GM19468 (cell line): ENCODE measurements around the gene FAM8A1.

Experiments used
- ATAC-seq: cut with Tn5 transposase; IDR thresholded peaks from one replicate; pipeline ENCODE4 v1.9.1; 2021; ENCODE audit warnings: mild to moderate bottlenecking, moderate library complexity, moderate number of reproducible peaks; ENCODE audit not compliant: unreplicated experiment; ENCODE audit errors: extremely low read depth

Gene FAM8A1

DNA sequence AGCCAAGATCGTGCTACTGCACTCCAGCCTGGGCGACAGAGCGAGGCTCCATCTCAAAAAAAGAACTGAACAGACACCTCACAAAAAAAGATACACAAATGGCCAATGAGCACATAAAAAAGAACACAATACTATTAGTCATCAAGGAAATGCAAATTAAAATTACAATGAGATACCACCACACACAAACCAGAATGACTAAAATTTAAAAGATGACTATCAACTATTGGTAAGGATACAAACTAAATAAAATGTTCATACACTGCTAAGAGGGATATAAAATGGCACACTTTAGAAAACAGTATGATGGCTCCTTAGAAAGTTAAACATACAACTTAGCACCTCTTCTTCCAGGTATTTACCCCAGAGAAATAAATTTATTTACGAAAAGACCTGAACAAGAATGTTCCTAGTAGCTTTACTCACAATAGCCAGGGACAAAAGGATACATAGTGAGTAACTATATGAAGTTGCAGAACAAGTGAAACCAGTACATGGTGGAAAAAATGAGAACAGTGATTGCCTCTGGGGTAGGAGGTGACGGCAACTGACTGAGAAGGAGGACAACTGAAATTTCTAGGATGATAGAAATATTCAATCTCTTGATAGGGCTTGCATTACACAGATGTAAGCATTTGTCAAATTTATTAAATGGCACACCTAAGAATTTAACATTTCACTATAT lies 53.2 kb downstream of the FAM8A1 start:
- no peak for ATAC-seq

DNA sequence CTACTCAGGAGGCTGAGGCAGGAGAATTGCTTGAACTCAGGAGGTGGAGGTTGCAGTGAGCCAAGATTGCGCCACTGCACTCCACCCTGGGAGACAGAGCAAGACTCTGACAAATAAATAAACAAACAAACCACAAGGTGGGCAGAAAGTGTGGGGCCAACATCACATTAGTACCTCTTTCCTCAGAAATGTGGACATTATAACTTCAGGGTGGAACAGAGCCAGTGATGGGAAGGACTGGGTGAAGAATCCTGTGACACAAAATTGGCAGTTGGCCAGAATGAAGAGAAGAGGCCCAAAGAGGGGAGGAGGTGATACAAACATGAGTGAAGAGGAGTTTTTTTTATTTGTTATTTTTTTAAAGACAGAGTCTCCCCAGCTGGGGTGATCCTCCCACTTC lies 56.0 kb downstream of the FAM8A1 start:
- ATAC-seq: no peak

DNA sequence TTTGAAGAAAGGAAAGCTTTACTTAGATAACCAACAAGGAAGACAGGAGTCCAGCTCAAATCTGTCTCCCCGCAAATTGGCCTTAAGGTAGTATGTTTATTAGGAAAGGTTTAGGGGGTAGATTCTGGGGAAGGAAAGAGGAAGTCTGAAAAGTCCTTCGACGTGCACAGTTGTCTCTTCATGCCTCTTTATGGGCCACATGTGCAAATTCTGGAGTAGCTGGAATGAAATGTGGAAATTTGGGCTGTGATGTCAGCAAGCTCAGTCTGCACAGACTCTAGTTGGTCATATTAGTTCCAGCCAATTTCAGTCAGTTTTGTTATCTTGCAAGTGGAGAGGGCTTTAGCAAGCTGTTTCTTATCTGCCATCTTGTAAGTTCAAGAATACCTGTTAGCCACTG lies 56.5 kb downstream of the FAM8A1 start:
- ATAC-seq: no peak
